SU-DHL-6 (cell line): ENCODE measurements around the gene NPHP4.

Source experiments
- EZH2phosphoT487 ChIP-seq: fragments of 200-600 bp; sonication (generic), shearing (Covaris generic); conservative IDR thresholded peaks from 2 replicates; pipeline ENCODE4 v1.6.1; 2018; ENCODE audit warnings: mild to moderate bottlenecking, antibody characterized with exemption, low read length, moderate library complexity, mixed read lengths
- TF ChIP-seq, protein P1 (sequence below): fragments of 200-600 bp; sonication (generic); IDR thresholded peaks from one replicate; pipeline ENCODE4 v1.5.1; 2017; ENCODE audit warnings: antibody characterized with exemption, mild to moderate bottlenecking, low read length, moderate library complexity; ENCODE audit not compliant: insufficient read depth, poor library complexity, severe bottlenecking

DNA sequence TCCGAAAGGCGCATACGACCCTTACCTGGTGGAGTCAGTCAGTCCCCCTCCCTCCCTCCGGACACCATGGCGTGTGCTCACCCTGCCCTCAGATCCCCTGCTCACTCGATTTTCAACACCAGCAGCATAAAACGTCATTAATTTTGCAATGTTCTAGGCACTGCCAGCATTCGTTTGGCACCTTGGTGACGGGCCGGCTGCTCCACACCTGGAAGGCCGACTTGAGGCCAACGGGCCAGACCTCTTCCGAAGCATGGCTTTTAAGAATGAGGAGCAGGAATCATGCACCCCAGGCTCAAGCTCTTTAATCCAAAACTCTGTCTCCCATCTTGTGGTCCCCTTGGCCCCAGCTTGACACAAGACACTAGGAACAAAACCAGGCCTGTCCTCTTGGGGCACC is 33.1 kb downstream of the NPHP4 start:
- TF ChIP-seq, protein P1, sequence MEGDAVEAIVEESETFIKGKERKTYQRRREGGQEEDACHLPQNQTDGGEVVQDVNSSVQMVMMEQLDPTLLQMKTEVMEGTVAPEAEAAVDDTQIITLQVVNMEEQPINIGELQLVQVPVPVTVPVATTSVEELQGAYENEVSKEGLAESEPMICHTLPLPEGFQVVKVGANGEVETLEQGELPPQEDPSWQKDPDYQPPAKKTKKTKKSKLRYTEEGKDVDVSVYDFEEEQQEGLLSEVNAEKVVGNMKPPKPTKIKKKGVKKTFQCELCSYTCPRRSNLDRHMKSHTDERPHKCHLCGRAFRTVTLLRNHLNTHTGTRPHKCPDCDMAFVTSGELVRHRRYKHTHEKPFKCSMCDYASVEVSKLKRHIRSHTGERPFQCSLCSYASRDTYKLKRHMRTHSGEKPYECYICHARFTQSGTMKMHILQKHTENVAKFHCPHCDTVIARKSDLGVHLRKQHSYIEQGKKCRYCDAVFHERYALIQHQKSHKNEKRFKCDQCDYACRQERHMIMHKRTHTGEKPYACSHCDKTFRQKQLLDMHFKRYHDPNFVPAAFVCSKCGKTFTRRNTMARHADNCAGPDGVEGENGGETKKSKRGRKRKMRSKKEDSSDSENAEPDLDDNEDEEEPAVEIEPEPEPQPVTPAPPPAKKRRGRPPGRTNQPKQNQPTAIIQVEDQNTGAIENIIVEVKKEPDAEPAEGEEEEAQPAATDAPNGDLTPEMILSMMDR: no peak
- TF ChIP-seq EZH2phosphoT487: no peak
